Measurements from ENCODE around the gene UBIAD1.

The UBIAD1 gene

GRCh38 chr1:11334821-11335220 is 61.8 kb downstream of the UBIAD1 start:
- H3K79me2 ChIP-seq (ENCODE audit: insufficient read depth, low read length): no peaks in the 10 kb centered on the region
- H3K27me3 ChIP-seq (ENCODE audit: insufficient read depth, low read length, poor library complexity): no peaks in the 10 kb centered on the region
- H3K4me3 ChIP-seq (ENCODE audit: low read depth in 1 of 2, low read length in 2 of 2): no peak overlapping the region
- H4K20me1 ChIP-seq (ENCODE audit: insufficient read depth, low read length): no peaks in the 10 kb centered on the region
- H3K36me3 ChIP-seq (ENCODE audit: insufficient read depth, low read length): no peaks in the 10 kb centered on the region
- no peaks in the 10 kb centered on the region for H3K4me1 ChIP-seq (ENCODE audit: insufficient read depth, low read length)
- no peaks in the 10 kb centered on the region for H3K9me3 ChIP-seq (ENCODE audit: insufficient read depth, low read length, severe bottlenecking)
- H3K27ac ChIP-seq (ENCODE audit: low read length): no peak overlapping the region
- ATAC-seq (ENCODE audit: insufficient read depth, low read depth) (no peak), DNase-seq (no peak)
- no peak overlapping the region for H3K9ac ChIP-seq (ENCODE audit: low read depth, low read length)
- no peak overlapping the region for H3K4me2 ChIP-seq (ENCODE audit: insufficient read depth, low read length)
- no peak overlapping the region for H2AFZ ChIP-seq (ENCODE audit: low read depth, low read length)
- TF ChIP-seq EZH2 (IDR thresholded peaks at IDR 0.05; ENCODE audit: borderline replicate concordance, low read depth, low read length, severe bottlenecking) (no peak), CTCF (IDR thresholded peaks at IDR 0.05; ENCODE audit: borderline replicate concordance, extremely low read depth, low read length, poor library complexity, severe bottlenecking) (no peak)

GRCh38 chr1:11335417-11336056 is 62.5 kb downstream of the UBIAD1 start:
- no peak for DNase-seq
- ATAC-seq (ENCODE audit: insufficient read depth, low read depth): no peak
- Histone ChIP-seq H2AFZ (ENCODE audit: low read depth, low read length) (no peak overlapping the region), H3K4me2 (ENCODE audit: insufficient read depth, low read length) (no peak overlapping the region), H4K20me1 (ENCODE audit: insufficient read depth, low read length) (no peaks in the 10 kb centered on the region), H3K27me3 (ENCODE audit: insufficient read depth, low read length, poor library complexity) (no peaks in the 10 kb centered on the region), H3K36me3 (ENCODE audit: insufficient read depth, low read length) (no peaks in the 10 kb centered on the region), H3K79me2 (ENCODE audit: insufficient read depth, low read length) (no peaks in the 10 kb centered on the region), H3K4me3 (ENCODE audit: low read depth in 1 of 2, low read length in 2 of 2) (no peak overlapping the region), H3K9me3 (ENCODE audit: insufficient read depth, low read length, severe bottlenecking) (no peaks in the 10 kb centered on the region), H3K27ac (ENCODE audit: low read length) (no peak overlapping the region), H3K9ac (ENCODE audit: low read depth, low read length) (no peak overlapping the region), H3K4me1 (ENCODE audit: insufficient read depth, low read length) (no peaks in the 10 kb centered on the region)
- no peak for TF ChIP-seq EZH2 (IDR thresholded peaks at IDR 0.05; ENCODE audit: borderline replicate concordance, low read depth, low read length, severe bottlenecking)
- no peak for TF ChIP-seq CTCF (IDR thresholded peaks at IDR 0.05; ENCODE audit: borderline replicate concordance, extremely low read depth, low read length, poor library complexity, severe bottlenecking)

- no peak overlapping the region for H3K4me3 ChIP-seq (ENCODE audit: low read depth in 1 of 2, low read length in 2 of 2)
- no peak overlapping the region for H3K27ac ChIP-seq (ENCODE audit: low read length)
- H3K79me2 ChIP-seq (ENCODE audit: insufficient read depth, low read length): no peaks in the 10 kb centered on the region
- TF ChIP-seq CTCF (IDR thresholded peaks at IDR 0.05; ENCODE audit: borderline replicate concordance, extremely low read depth, low read length, poor library complexity, severe bottlenecking) (peak; percentile 93), EZH2 (IDR thresholded peaks at IDR 0.05; ENCODE audit: borderline replicate concordance, low read depth, low read length, severe bottlenecking) (no peak)
- H2AFZ ChIP-seq (ENCODE audit: low read depth, low read length): no peak overlapping the region
- no peak overlapping the region for H3K4me2 ChIP-seq (ENCODE audit: insufficient read depth, low read length)
- DNase-seq (peak; percentile 74), ATAC-seq (ENCODE audit: insufficient read depth, low read depth) (peak; percentile 95)
- no peaks in the 10 kb centered on the region for H3K36me3 ChIP-seq (ENCODE audit: insufficient read depth, low read length)
- H3K4me1 ChIP-seq (ENCODE audit: insufficient read depth, low read length): no peaks in the 10 kb centered on the region
- no peaks in the 10 kb centered on the region for H3K27me3 ChIP-seq (ENCODE audit: insufficient read depth, low read length, poor library complexity)
- no peaks in the 10 kb centered on the region for H3K9me3 ChIP-seq (ENCODE audit: insufficient read depth, low read length, severe bottlenecking)
- no peak overlapping the region for H3K9ac ChIP-seq (ENCODE audit: low read depth, low read length)
- 0 out of 2 replicates have a peak, but pooled peaks cover under 1% of the 10 kb centered on the region for H4K20me1 ChIP-seq (ENCODE audit: insufficient read depth, low read length)
These were observed 64.6 kb downstream of the UBIAD1 start for GRCh38 chr1:11337580-11338073.

All from DND-41 (cell line).